ENCODE data around the gene TCL1B.

Gene TCL1B

DNA sequence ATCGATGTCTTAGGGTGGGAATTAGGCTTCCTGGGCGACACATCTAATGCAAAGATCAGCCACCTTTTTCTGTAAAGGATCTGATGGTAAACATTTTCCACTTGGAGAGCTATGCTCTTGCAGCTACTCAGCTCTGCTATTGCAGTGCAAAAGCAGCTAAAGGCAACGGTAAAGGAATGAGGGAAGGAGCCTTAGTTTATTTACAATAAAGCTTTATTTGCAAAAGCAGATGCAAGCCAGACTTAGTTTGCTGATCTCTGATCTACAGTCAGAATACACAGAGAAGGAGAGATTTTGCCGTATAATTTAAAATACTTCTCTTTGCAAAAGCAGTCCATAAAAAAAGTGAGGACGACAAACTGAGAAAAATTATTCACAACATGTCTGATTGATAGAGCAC, 3.2 kb downstream of the TCL1B start:
- H3K4me3 ChIP-seq (ENCODE audit: low read depth, low read length), result no peak overlapping the region
- no peaks in the 10 kb centered on the region for H3K9me3 ChIP-seq (ENCODE audit: control insufficient read depth, insufficient read depth, low read depth, low read length)
- no peaks in the 10 kb centered on the region for H3K36me3 ChIP-seq (ENCODE audit: control insufficient read depth in 2 of 2, insufficient read depth in 1 of 2, low read length in 2 of 2)
- H3K27ac ChIP-seq (ENCODE audit: extremely low read depth, low read depth, low read length), result no peak overlapping the region
- H3K4me1 ChIP-seq (ENCODE audit: control insufficient read depth, insufficient read depth, low read length), result no peaks in the 10 kb centered on the region; the same call in 1 of the 2 replicates
- ChIA-PET CTCF (interaction anchor here (0.6 kb wide), 1 partner anchor 130 kb away, joined by 5 read pairs; no protein-coding TSS in a partner anchor), POLR2A (no interaction called here)
- TF ChIP-seq ZNF341 (tag by site-specific recombination; IDR thresholded peaks at IDR 0.05; ENCODE audit: low read depth) (no peak), ZBTB8A (tag by site-specific recombination; IDR thresholded peaks at IDR 0.05) (no peak), ZNF416 (tag by site-specific recombination; IDR thresholded peaks at IDR 0.05) (no peak)

DNA sequence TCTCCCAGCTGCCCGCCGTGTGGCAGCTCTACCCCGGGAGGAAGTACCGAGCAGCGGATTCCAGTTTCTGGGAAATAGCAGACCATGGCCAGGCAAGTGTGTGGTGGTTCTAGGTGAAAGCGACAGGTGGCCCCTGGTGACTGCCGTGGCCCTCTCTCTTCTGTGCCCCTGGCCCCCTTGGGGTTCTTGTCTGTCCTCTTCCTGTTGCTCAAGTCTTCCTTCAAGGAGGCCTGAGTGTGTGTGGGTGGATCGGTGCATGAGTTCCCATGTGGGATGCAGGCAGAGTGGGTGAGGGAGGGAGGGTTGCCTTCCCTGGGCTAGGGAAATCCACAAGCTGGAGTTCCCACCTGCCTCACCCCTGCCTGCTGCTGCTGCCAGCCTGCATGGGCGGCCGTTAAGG, 4.6 kb downstream of the TCL1B start:
- Histone ChIP-seq H3K9me3 (ENCODE audit: control insufficient read depth, insufficient read depth, low read depth, low read length) (no peaks in the 10 kb centered on the region), H3K4me1 (ENCODE audit: control insufficient read depth, insufficient read depth, low read length) (no peaks in the 10 kb centered on the region; the same call in 1 of the 2 replicates), H3K36me3 (ENCODE audit: control insufficient read depth in 2 of 2, insufficient read depth in 1 of 2, low read length in 2 of 2) (no peaks in the 10 kb centered on the region), H3K4me3 (ENCODE audit: low read depth, low read length) (no peak overlapping the region), H3K27ac (ENCODE audit: extremely low read depth, low read depth, low read length) (no peak overlapping the region)
- no peak for TF ChIP-seq ZBTB20 (tag by site-specific recombination; IDR thresholded peaks at IDR 0.05)
- TF ChIP-seq ZNF501 (tag by site-specific recombination; IDR thresholded peaks at IDR 0.05), result no peak
- peak; percentile 81 for TF ChIP-seq EGR2 (tag by site-specific recombination; IDR thresholded peaks at IDR 0.05; ENCODE audit: low read depth)
- TF ChIP-seq ZFHX2 (tag by site-specific recombination; conservative IDR thresholded peaks at IDR 0.05), result peak; percentile 83
- no peak for TF ChIP-seq ZNF626 (tag by site-specific recombination; IDR thresholded peaks at IDR 0.05)
- peak; percentile 91 for TF ChIP-seq SCRT1 (tag by site-specific recombination; IDR thresholded peaks at IDR 0.05; ENCODE audit: borderline replicate concordance)
- TF ChIP-seq SCRT2 (tag by site-specific recombination; IDR thresholded peaks at IDR 0.05), result peak; percentile 93
- POLR2A ChIA-PET, result no interaction called here
- CTCF ChIA-PET, result interaction anchor here (0.6 to 1.6 kb wide), 2 partner anchors 11 to 78 kb away, joined by 3 to 4 read pairs; no protein-coding TSS in a partner anchor

DNA sequence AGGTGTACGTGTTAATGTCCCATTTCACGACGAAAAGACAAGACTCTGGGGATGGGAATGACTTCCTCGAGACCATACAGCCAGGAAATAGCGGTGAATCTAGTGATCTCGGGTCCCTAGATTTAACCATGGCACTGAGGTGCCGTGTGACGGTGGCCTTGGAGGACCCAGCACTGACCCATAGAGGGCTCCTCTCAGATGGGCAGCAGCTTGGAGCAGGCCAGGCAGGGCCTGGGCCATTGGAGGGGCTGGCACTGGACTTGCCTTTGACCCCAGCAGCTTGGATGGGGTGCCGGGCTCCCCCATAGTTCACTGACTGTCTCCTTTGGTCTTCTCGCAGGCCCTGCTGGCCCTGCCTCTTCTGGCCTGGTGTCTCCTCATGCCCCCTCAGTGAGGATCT, 5.4 kb downstream of the TCL1B start:
- Histone ChIP-seq H3K27ac (ENCODE audit: extremely low read depth, low read depth, low read length) (no peak overlapping the region), H3K36me3 (ENCODE audit: control insufficient read depth in 2 of 2, insufficient read depth in 1 of 2, low read length in 2 of 2) (no peaks in the 10 kb centered on the region), H3K4me3 (ENCODE audit: low read depth, low read length) (no peak overlapping the region), H3K9me3 (ENCODE audit: control insufficient read depth, insufficient read depth, low read depth, low read length) (no peaks in the 10 kb centered on the region), H3K4me1 (ENCODE audit: control insufficient read depth, insufficient read depth, low read length) (no peaks in the 10 kb centered on the region; the same call in 1 of the 2 replicates)
- TF ChIP-seq, protein P1, sequence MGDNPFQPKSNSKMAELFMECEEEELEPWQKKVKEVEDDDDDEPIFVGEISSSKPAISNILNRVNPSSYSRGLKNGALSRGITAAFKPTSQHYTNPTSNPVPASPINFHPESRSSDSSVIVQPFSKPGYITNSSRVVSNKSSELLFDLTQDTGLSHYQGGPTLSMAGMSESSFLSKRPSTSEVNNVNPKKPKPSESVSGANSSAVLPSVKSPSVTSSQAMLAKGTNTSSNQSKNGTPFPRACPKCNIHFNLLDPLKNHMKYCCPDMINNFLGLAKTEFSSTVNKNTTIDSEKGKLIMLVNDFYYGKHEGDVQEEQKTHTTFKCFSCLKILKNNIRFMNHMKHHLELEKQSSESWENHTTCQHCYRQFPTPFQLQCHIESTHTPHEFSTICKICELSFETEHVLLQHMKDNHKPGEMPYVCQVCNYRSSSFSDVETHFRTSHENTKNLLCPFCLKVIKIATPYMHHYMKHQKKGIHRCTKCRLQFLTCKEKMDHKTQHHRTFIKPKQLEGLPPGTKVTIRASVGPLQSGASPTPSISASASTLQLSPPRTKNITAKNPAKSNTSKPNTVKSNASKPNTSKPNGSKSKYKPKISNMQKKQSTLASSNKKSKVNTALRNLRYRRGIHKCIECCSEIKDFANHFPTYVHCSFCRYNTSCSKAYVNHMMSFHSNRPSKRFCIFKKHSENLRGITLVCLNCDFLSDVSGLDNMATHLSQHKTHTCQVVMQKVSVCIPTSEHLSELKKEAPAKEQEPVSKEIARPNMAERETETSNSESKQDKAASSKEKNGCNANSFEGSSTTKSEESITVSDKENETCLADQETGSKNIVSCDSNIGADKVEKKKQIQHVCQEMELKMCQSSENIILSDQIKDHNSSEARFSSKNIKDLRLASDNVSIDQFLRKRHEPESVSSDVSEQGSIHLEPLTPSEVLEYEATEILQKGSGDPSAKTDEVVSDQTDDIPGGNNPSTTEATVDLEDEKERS (tag by site-specific recombination; IDR thresholded peaks at IDR 0.05), result no peak
- TF ChIP-seq, protein P2, sequence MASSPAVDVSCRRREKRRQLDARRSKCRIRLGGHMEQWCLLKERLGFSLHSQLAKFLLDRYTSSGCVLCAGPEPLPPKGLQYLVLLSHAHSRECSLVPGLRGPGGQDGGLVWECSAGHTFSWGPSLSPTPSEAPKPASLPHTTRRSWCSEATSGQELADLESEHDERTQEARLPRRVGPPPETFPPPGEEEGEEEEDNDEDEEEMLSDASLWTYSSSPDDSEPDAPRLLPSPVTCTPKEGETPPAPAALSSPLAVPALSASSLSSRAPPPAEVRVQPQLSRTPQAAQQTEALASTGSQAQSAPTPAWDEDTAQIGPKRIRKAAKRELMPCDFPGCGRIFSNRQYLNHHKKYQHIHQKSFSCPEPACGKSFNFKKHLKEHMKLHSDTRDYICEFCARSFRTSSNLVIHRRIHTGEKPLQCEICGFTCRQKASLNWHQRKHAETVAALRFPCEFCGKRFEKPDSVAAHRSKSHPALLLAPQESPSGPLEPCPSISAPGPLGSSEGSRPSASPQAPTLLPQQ (tag by site-specific recombination; IDR thresholded peaks at IDR 0.05), result no peak
- TF ChIP-seq ZBTB1 (tag by site-specific recombination; IDR thresholded peaks at IDR 0.05) (no peak), OSR2 (tag by site-specific recombination; IDR thresholded peaks at IDR 0.05) (no peak), ZNF121 (tag by site-specific recombination; IDR thresholded peaks at IDR 0.05) (no peak), REPIN1 (tag by site-specific recombination; IDR thresholded peaks at IDR 0.05; ENCODE audit: low read depth) (no peak), ZNF585B (tag by site-specific recombination; IDR thresholded peaks at IDR 0.05) (no peak), ZNF354C (tag by site-specific recombination; IDR thresholded peaks at IDR 0.05; ENCODE audit: borderline replicate concordance, low read depth) (no peak), ZNF514 (tag by site-specific recombination; IDR thresholded peaks at IDR 0.05) (no peak), ZNF785 (tag by site-specific recombination; IDR thresholded peaks at IDR 0.05) (no peak), ZNF776 (tag by site-specific recombination; IDR thresholded peaks at IDR 0.05; ENCODE audit: borderline replicate concordance) (no peak), ZNF416 (tag by site-specific recombination; IDR thresholded peaks at IDR 0.05) (no peak)
- TF ChIP-seq, protein P3, sequence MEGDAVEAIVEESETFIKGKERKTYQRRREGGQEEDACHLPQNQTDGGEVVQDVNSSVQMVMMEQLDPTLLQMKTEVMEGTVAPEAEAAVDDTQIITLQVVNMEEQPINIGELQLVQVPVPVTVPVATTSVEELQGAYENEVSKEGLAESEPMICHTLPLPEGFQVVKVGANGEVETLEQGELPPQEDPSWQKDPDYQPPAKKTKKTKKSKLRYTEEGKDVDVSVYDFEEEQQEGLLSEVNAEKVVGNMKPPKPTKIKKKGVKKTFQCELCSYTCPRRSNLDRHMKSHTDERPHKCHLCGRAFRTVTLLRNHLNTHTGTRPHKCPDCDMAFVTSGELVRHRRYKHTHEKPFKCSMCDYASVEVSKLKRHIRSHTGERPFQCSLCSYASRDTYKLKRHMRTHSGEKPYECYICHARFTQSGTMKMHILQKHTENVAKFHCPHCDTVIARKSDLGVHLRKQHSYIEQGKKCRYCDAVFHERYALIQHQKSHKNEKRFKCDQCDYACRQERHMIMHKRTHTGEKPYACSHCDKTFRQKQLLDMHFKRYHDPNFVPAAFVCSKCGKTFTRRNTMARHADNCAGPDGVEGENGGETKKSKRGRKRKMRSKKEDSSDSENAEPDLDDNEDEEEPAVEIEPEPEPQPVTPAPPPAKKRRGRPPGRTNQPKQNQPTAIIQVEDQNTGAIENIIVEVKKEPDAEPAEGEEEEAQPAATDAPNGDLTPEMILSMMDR (tag by site-specific recombination; IDR thresholded peaks at IDR 0.05), result no peak
- ChIA-PET POLR2A (no interaction called here), CTCF (interaction anchor here (1.6 kb wide), 1 partner anchor 11 kb away, joined by 4 read pairs; no protein-coding TSS in a partner anchor)
